HCT116 (cell line): ENCODE measurements around the gene WNK1. TPM values are rescaled to one million over a fixed set of nuclear protein-coding genes. Genes with fewer than 3 reads are reported as not detected.

Experiments
- ATAC-seq: fragments of 200-7000 bp; cut with Tn5 transposase; 2 replicates; pipeline ENCODE4 v1.9.1; 2020; ENCODE audit warnings: mild to moderate bottlenecking, moderate library complexity
- BruUV-seq: library from RNA; stranded (reverse); fragments of 400-500 nt; replicated peaks from 2 replicates; lab custom pipeline; 2021; lab: Mats Ljungman, UMichigan
- CTCF ChIA-PET: fragments of 300-600 bp; sonication (Branson Sonifier 250); formaldehyde crosslinking; loops from one replicate; lab custom pipeline; 2021; ENCODE audit warnings: antibody characterized with exemption; lab: Charles Lee
- POLR2A ChIA-PET: fragments of 300-600, 350-600 bp; sonication (Branson Sonifier 250); formaldehyde crosslinking; loops from one replicate; lab custom pipeline; 2021; ENCODE audit warnings: antibody characterized with exemption; lab: Charles Lee
- RAD21 ChIA-PET, 2 experiments: fragments of 300-600 bp; sonication (Branson Sonifier 250); formaldehyde crosslinking; loops; one replicate each; lab custom pipeline; 2023; ENCODE audit warnings: low total read pairs in 2 of 2; ENCODE audit not compliant: uncharacterized antibody in 2 of 2, unreplicated experiment in 2 of 2, low non-redundant PET in 1 of 2; lab: Charles Lee
- DNase-seq: peaks from one replicate; pipeline ENCODE4 v3.0.0-alpha.2; 2010; ENCODE audit warnings: low read depth, low spot score
- H2AFZ ChIP-seq: fragments of 200-600 bp; shearing (Covaris generic), sonication (generic); 2 replicates; pipeline ENCODE4 v1.6.1; 2017; ENCODE audit warnings: low read depth, mixed run types, mixed read lengths, antibody characterized with exemption, low read length; ENCODE audit not compliant: poor library complexity, severe bottlenecking
- H3K27ac ChIP-seq: 2 replicates; pipeline ENCODE4 v1.5.1; 2012; ENCODE audit warnings: low read depth, low read length
- H3K27me3 ChIP-seq: fragments of 200-600 bp; sonication (generic); 2 replicates; pipeline ENCODE4 v1.6.1; 2016; ENCODE audit warnings: mixed run types, low read length, mixed read lengths; ENCODE audit not compliant: insufficient read depth
- H3K36me3 ChIP-seq, 2 experiments: fragments of 200-500 bp in 1 of 2; fragments of 200-600 bp in 1 of 2; sonication (Bioruptor generic) in 1 of 2; sonication (generic) in 1 of 2; 2 replicates each; pipeline versions ENCODE4 v1.5.1 to v1.6.1; 2014 to 2016; ENCODE audit warnings: low read length in 2 of 2, inconsistent platforms in 1 of 2, mixed read lengths in 1 of 2, mixed run types in 1 of 2; ENCODE audit not compliant: insufficient read depth in 2 of 2, control insufficient read depth in 1 of 2
- H3K4me1 ChIP-seq, 2 experiments: fragments of 200-600 bp in 1 of 2; sonication (generic) in 1 of 2; 2 replicates each; pipeline versions ENCODE4 v1.5.1 to v1.6.1; 2012 to 2017; ENCODE audit warnings: low read length in 2 of 2, inconsistent platforms in 1 of 2, mild to moderate bottlenecking in 1 of 2, mixed read lengths in 1 of 2, mixed run types in 1 of 2, moderate library complexity in 1 of 2; ENCODE audit not compliant: insufficient read depth in 2 of 2, control insufficient read depth in 1 of 2
- H3K4me2 ChIP-seq: fragments of 200-600 bp; sonication (generic); 2 replicates; pipeline ENCODE4 v1.6.1; 2017; ENCODE audit warnings: mixed run types, low read length, mixed read lengths
- H3K4me3 ChIP-seq, 2 experiments: fragments of 200-600 bp in 1 of 2; sonication (generic) in 1 of 2; replicated peaks in 1 of 2; 2 replicates each; pipeline ENCODE4 v1.5.1; 2011 to 2016; ENCODE audit warnings: low read length in 2 of 2, control low read depth in 1 of 2, low read depth in 1 of 2, mild to moderate bottlenecking in 1 of 2, mixed read lengths in 1 of 2, mixed run types in 1 of 2
- H3K79me2 ChIP-seq: fragments of 200-600 bp; sonication (generic); 2 replicates; pipeline ENCODE4 v1.6.1; 2017; ENCODE audit warnings: mild to moderate bottlenecking, mixed run types, low read length, moderate library complexity, mixed read lengths; ENCODE audit not compliant: insufficient read depth
- H3K9ac ChIP-seq: fragments of 200-600 bp; sonication (generic); 2 replicates; pipeline ENCODE4 v1.6.1; 2016; ENCODE audit warnings: low read length, mixed read lengths
- H3K9me2 ChIP-seq: fragments of 200-600 bp; sonication (generic), shearing (Covaris generic); 2 replicates; pipeline ENCODE4 v1.6.1; 2017; ENCODE audit warnings: mixed run types, mild to moderate bottlenecking, moderate library complexity; ENCODE audit not compliant: insufficient read depth
- H3K9me3 ChIP-seq, 2 experiments: fragments of 200-500 bp in 1 of 2; fragments of 200-600 bp in 1 of 2; sonication (Bioruptor generic) in 1 of 2; sonication (generic) in 1 of 2; 2 replicates each; pipeline ENCODE4 v1.6.1; 2014 to 2017; ENCODE audit warnings: low read length in 2 of 2, mixed read lengths in 2 of 2, inconsistent platforms in 1 of 2, low read depth in 1 of 2, mild to moderate bottlenecking in 1 of 2, mixed run types in 1 of 2, moderate library complexity in 1 of 2; ENCODE audit not compliant: control insufficient read depth in 1 of 2, insufficient read depth in 1 of 2
- H4K20me1 ChIP-seq: fragments of 200-600 bp; sonication (generic), shearing (Covaris generic); 2 replicates; pipeline ENCODE4 v1.6.1; 2017; ENCODE audit warnings: mixed run types, mild to moderate bottlenecking, moderate library complexity; ENCODE audit not compliant: insufficient read depth
- ATF3 ChIP-seq: IDR thresholded peaks from 2 replicates; pipeline ENCODE4 v1.6.1; 2012
- CBX3 ChIP-seq: IDR thresholded peaks from 2 replicates; pipeline ENCODE4 v1.6.1; 2012; ENCODE audit warnings: low read depth
- CTCF ChIP-seq, 3 experiments: fragments of 200-600 bp in 1 of 3; sonication (generic) in 1 of 3; IDR thresholded peaks in 2 of 3; conservative IDR thresholded peaks in 1 of 3; 2 replicates each; pipeline ENCODE4 v1.5.1; 2012 to 2017; ENCODE audit warnings: low read depth in 2 of 3, low read length in 2 of 3, antibody characterized with exemption in 1 of 3, borderline replicate concordance in 1 of 3, control low read depth in 1 of 3, mild to moderate bottlenecking in 1 of 3, mixed read lengths in 1 of 3, mixed run types in 1 of 3, moderate library complexity in 1 of 3; ENCODE audit not compliant: insufficient read depth in 1 of 3
- EGR1 ChIP-seq: IDR thresholded peaks from 2 replicates; pipeline ENCODE4 v1.6.1; 2012; ENCODE audit warnings: low read depth
- ELF1 ChIP-seq: IDR thresholded peaks from 2 replicates; pipeline ENCODE4 v1.6.1; 2012; ENCODE audit warnings: low read depth, borderline replicate concordance
- EZH2 ChIP-seq: fragments of 200-600 bp; sonication (generic); IDR thresholded peaks from 2 replicates; pipeline ENCODE4 v1.6.1; 2017; ENCODE audit warnings: antibody characterized with exemption, mixed run types
- EZH2phosphoT487 ChIP-seq: fragments of 200-600 bp; IDR thresholded peaks from 2 replicates; pipeline ENCODE4 v1.6.1; 2018; ENCODE audit warnings: antibody characterized with exemption, borderline replicate concordance
- FOSL1 ChIP-seq: IDR thresholded peaks from 2 replicates; pipeline ENCODE4 v1.6.1; 2012; ENCODE audit warnings: low read depth
- JUND ChIP-seq: IDR thresholded peaks from 2 replicates; pipeline ENCODE4 v1.6.1; 2012
- POLR2A ChIP-seq: IDR thresholded peaks from 2 replicates; pipeline ENCODE4 v1.7.0; 2011; ENCODE audit warnings: borderline replicate concordance; ENCODE audit not compliant: insufficient read depth, insufficient read length; ENCODE audit errors: extremely low read depth
- POLR2AphosphoS5 ChIP-seq: IDR thresholded peaks from 2 replicates; pipeline ENCODE4 v1.6.1; 2011; ENCODE audit warnings: mild to moderate bottlenecking, low read depth, low read length, moderate library complexity
- RAD21 ChIP-seq: IDR thresholded peaks from 2 replicates; pipeline ENCODE4 v1.6.1; 2012; ENCODE audit warnings: low read depth, mild to moderate bottlenecking
- REST ChIP-seq: IDR thresholded peaks from 2 replicates; pipeline ENCODE4 v1.6.1; 2012; ENCODE audit warnings: low read depth
- SIN3A ChIP-seq: IDR thresholded peaks from 2 replicates; pipeline ENCODE4 v1.6.1; 2012; ENCODE audit warnings: low read depth
- SRF ChIP-seq: IDR thresholded peaks from 2 replicates; pipeline ENCODE4 v1.6.1; 2012; ENCODE audit warnings: low read depth
- TCF7L2 ChIP-seq: IDR thresholded peaks from 2 replicates; pipeline ENCODE4 v1.7.0; 2011; ENCODE audit warnings: borderline replicate concordance, inconsistent platforms; ENCODE audit not compliant: insufficient read depth, insufficient read length; ENCODE audit errors: extremely low read depth
- YY1 ChIP-seq: IDR thresholded peaks from 2 replicates; pipeline ENCODE4 v1.6.1; 2011; ENCODE audit warnings: low read length, low read depth, moderate library complexity, mild to moderate bottlenecking; ENCODE audit not compliant: insufficient replicate concordance; ENCODE audit errors: extremely low read depth
- ZBTB33 ChIP-seq: IDR thresholded peaks from 2 replicates; pipeline ENCODE4 v1.6.1; 2011; ENCODE audit warnings: mild to moderate bottlenecking, low read length, moderate library complexity; ENCODE audit not compliant: insufficient replicate concordance; ENCODE audit errors: extremely low read depth
- ZFX ChIP-seq: fragments of 450-650 bp; IDR thresholded peaks from 2 replicates; pipeline ENCODE4 v1.6.1; 2017
- ZNF274 ChIP-seq: fragments of 200-500 bp; sonication (Bioruptor generic); IDR thresholded peaks from 2 replicates; pipeline ENCODE4 v1.6.1; 2014; ENCODE audit warnings: mild to moderate bottlenecking, low read depth, low read length, inconsistent platforms
- intact Hi-C: fragments of 100-400 bp; cut with micrococcal nuclease; formaldehyde crosslinking; loops from 2 replicates; pipeline ENCODE4 v1.10.0; 2022
- total RNA-seq: library from RNA; stranded (reverse); gene quantifications from one replicate; pipeline ENCODE4 v1.2.1, GENCODE V29; 2021; ENCODE audit not compliant: unreplicated experiment

WNK1 gene
- total RNA-seq, 1 experiment from 2014 or later, result 81.0 TPM

GRCh38 chr12:759628-760027, 7.2 kb downstream of the WNK1 start:
- Histone ChIP-seq H3K27ac (no peak overlapping the region), H3K4me2 (no peak overlapping the region), H3K9me3 (no peaks in the 10 kb centered on the region), H3K36me3 (peaks cover 0 to 3% of the 10 kb centered on the region in 2 experiments; a peak in 1 of 4 replicates), H3K79me2 (peaks cover 100% of the 10 kb centered on the region), H3K4me3 (no peak overlapping the region), H4K20me1 (peaks cover 14% of the 10 kb centered on the region; the same call in 1 of the 2 replicates), H3K9ac (no peak overlapping the region), H2AFZ (no peak overlapping the region), H3K4me1 (peaks cover 5 to 7% of the 10 kb centered on the region in 2 experiments; a peak in 3 of 4 replicates), H3K27me3 (no peaks in the 10 kb centered on the region), H3K9me2 (no peaks in the 10 kb centered on the region)
- no peak for TF ChIP-seq JUND
- TF ChIP-seq SIN3A, result no peak
- no peak for TF ChIP-seq FOSL1
- TF ChIP-seq CBX3, result no peak
- TF ChIP-seq POLR2AphosphoS5, result no peak
- TF ChIP-seq EZH2, result no peak
- no peak for TF ChIP-seq TCF7L2
- no peak for TF ChIP-seq POLR2A
- no peak for TF ChIP-seq ELF1
- TF ChIP-seq ATF3, result no peak
- no peak for TF ChIP-seq RAD21
- TF ChIP-seq CTCF (IDR thresholded peaks at IDR 0.05 in 2 of 3, conservative IDR thresholded peaks at IDR 0.05 in 1 of 3; ENCODE audit: borderline replicate concordance in 1 of 3, insufficient read depth in 1 of 3, low read depth in 2 of 3, low read length in 2 of 3), result no peak
- no peak for TF ChIP-seq REST
- no peak for TF ChIP-seq ZBTB33
- TF ChIP-seq YY1, result no peak
- no peak for TF ChIP-seq ZFX
- TF ChIP-seq EZH2phosphoT487, result no peak
- no peak for TF ChIP-seq ZNF274
- no peak for TF ChIP-seq EGR1
- no peak for TF ChIP-seq SRF
- POLR2A ChIA-PET, result interaction anchor here (1.7 kb wide), 1 partner anchor 7 kb away, joined by 4 read pairs; the partner anchor contains the start of gene WNK1
- RAD21 ChIA-PET, result interaction anchor here in 1 of 2 experiments (0.6 kb wide), 1 partner anchor 50 kb away, joined by 3 read pairs; no protein-coding TSS in a partner anchor
- intact Hi-C loops, result no loop called here
- ATAC-seq, result no peak
- no TSS peak for BruUV-seq
- no peak for DNase-seq
- CTCF ChIA-PET, result interaction anchor here (2.6 kb wide), 1 partner anchor 8 kb away, joined by 10 read pairs; the partner anchor contains the start of gene WNK1
